Neuronal stem cell (in vitro differentiated cells): ENCODE results near the gene EYS.

Experiments
- DNase-seq: peaks from one replicate; pipeline ENCODE4 v3.0.0-alpha.2; 2013; ENCODE audit warnings: low spot score
- H2AFZ ChIP-seq: one replicate; pipeline ENCODE4 v1.6.1; 2013; ENCODE audit warnings: mild to moderate bottlenecking, low read length, inconsistent platforms
- H2AK5ac ChIP-seq: 2 replicates; pipeline ENCODE4 v1.6.1; 2013; ENCODE audit warnings: low read depth, mild to moderate bottlenecking, inconsistent platforms, low read length, moderate library complexity, mixed read lengths
- H2BK120ac ChIP-seq: 2 replicates; pipeline ENCODE4 v1.6.1; 2013; ENCODE audit warnings: low read depth, mild to moderate bottlenecking, inconsistent platforms, low read length, moderate library complexity, mixed read lengths
- H2BK12ac ChIP-seq: one replicate; pipeline ENCODE4 v1.6.1; 2013; ENCODE audit warnings: low read length, inconsistent platforms
- H2BK15ac ChIP-seq: 2 replicates; pipeline ENCODE4 v1.6.1; 2013; ENCODE audit warnings: mild to moderate bottlenecking, low read length, inconsistent platforms, mixed read lengths
- H2BK5ac ChIP-seq: one replicate; pipeline ENCODE4 v1.6.1; 2013; ENCODE audit warnings: inconsistent platforms, mild to moderate bottlenecking, low read length, moderate library complexity
- H3K14ac ChIP-seq: one replicate; pipeline ENCODE4 v1.6.1; 2013; ENCODE audit warnings: low read length, inconsistent platforms
- H3K18ac ChIP-seq: 2 replicates; pipeline ENCODE4 v1.6.1; 2013; ENCODE audit warnings: low read length, inconsistent platforms
- H3K23ac ChIP-seq: 2 replicates; pipeline ENCODE4 v1.6.1; 2013; ENCODE audit warnings: low read depth, mild to moderate bottlenecking, mixed read lengths, low read length, inconsistent platforms; ENCODE audit not compliant: poor library complexity
- H3K27ac ChIP-seq: replicated peaks from 3 replicates; pipeline ENCODE4 v1.5.1; 2013; ENCODE audit warnings: low read length, inconsistent platforms
- H3K27me3 ChIP-seq, 3 experiments: 2 replicates each; pipeline ENCODE4 v1.6.1; 2013; ENCODE audit warnings: low read length in 3 of 3, mild to moderate bottlenecking in 2 of 3, inconsistent platforms in 1 of 3, low read depth in 1 of 3, mixed read lengths in 1 of 3, moderate library complexity in 1 of 3; ENCODE audit not compliant: control insufficient read depth in 3 of 3, insufficient read depth in 3 of 3
- H3K36me3 ChIP-seq, 2 donors: replicated peaks in 1 of 2; 2 replicates each; pipeline ENCODE4 v1.6.1; 2013; ENCODE audit warnings: low read length in 2 of 2; ENCODE audit not compliant: control insufficient read depth in 2 of 2, insufficient read depth in 2 of 2
- H3K4ac ChIP-seq: 2 replicates; pipeline ENCODE4 v1.6.1; 2013; ENCODE audit warnings: inconsistent platforms, mild to moderate bottlenecking, low read length, moderate library complexity
- H3K4me1 ChIP-seq, 2 donors: 1 replicate in 1 of 2; 2 replicates in 1 of 2; pipeline ENCODE4 v1.6.1; 2013; ENCODE audit warnings: low read length in 2 of 2, low read depth in 1 of 2; ENCODE audit not compliant: control insufficient read depth in 2 of 2, insufficient read depth in 1 of 2
- H3K4me2 ChIP-seq: one replicate; pipeline ENCODE4 v1.6.1; 2013; ENCODE audit warnings: mild to moderate bottlenecking, low read length, inconsistent platforms; ENCODE audit not compliant: insufficient read depth, poor library complexity, severe bottlenecking
- H3K4me3 ChIP-seq, 2 donors: 2 replicates each; pipeline ENCODE4 v1.5.1; 2013; ENCODE audit warnings: low read length in 2 of 2, mild to moderate bottlenecking in 2 of 2, inconsistent platforms in 1 of 2, moderate library complexity in 1 of 2
- H3K79me1 ChIP-seq: one replicate; pipeline ENCODE4 v1.6.1; 2013; ENCODE audit warnings: low read depth, mild to moderate bottlenecking, inconsistent platforms, low read length, moderate library complexity
- H3K9ac ChIP-seq: one replicate; pipeline ENCODE4 v1.6.1; 2013; ENCODE audit warnings: mild to moderate bottlenecking, low read depth, low read length, inconsistent platforms; ENCODE audit not compliant: poor library complexity
- H3K9me3 ChIP-seq, 2 donors: replicated peaks in 1 of 2; 2 replicates each; pipeline versions ENCODE3 to v1.6.1; 2013; ENCODE audit warnings: low read length in 2 of 2, mild to moderate bottlenecking in 2 of 2, inconsistent platforms in 1 of 2, low read depth in 1 of 2, mixed read lengths in 1 of 2, moderate library complexity in 1 of 2; ENCODE audit not compliant: control insufficient read depth in 2 of 2, insufficient read depth in 1 of 2
- H4K8ac ChIP-seq: one replicate; pipeline ENCODE4 v1.6.1; 2013; ENCODE audit warnings: low read depth, mild to moderate bottlenecking, inconsistent platforms, low read length, moderate library complexity
- H4K91ac ChIP-seq: one replicate; pipeline ENCODE4 v1.6.1; 2013; ENCODE audit warnings: low read length, low read depth, mild to moderate bottlenecking, inconsistent platforms; ENCODE audit not compliant: poor library complexity
- WGBS, 2 donors: extraction: QIAGEN DNeasy Blood & Tissue Kit; methylation state at CpG; one replicate each; pipeline ENCODE4 v1.1.7; 2013; ENCODE audit warnings: missing lambda C conversion rate in 2 of 2, mixed read lengths in 1 of 2; ENCODE audit not compliant: insufficient read length in 2 of 2, insufficient replicate concordance in 1 of 2; ENCODE audit errors: extremely low coverage in 2 of 2; 5-methylcytosine and 5-hydroxymethylcytosine counted together

The EYS gene

GRCh38 chr6:64680446-64680845 lies 1026.6 kb downstream of the EYS start:
- no peak overlapping the region for H2BK5ac ChIP-seq
- no peak overlapping the region for H3K23ac ChIP-seq
- H2BK12ac ChIP-seq, result no peak overlapping the region
- no peak overlapping the region for H3K9ac ChIP-seq
- no peak overlapping the region for H4K91ac ChIP-seq
- H2BK15ac ChIP-seq, result no peak overlapping the region
- no CpG with 5 or more reads among the region's 5 CpGs for WGBS, 2 donors
- H3K4ac ChIP-seq, result no peak overlapping the region
- no peak overlapping the region for H2AK5ac ChIP-seq
- no peak overlapping the region for H2BK120ac ChIP-seq
- H3K9me3 ChIP-seq, result no peaks in the 10 kb centered on the region
- no peak overlapping the region for H3K14ac ChIP-seq
- no peak overlapping the region for H3K27ac ChIP-seq
- no peak overlapping the region for H3K4me2 ChIP-seq
- no peak overlapping the region for H3K4me3 ChIP-seq
- no peak overlapping the region for H2AFZ ChIP-seq
- H3K18ac ChIP-seq, result no peak overlapping the region
- peaks cover 0 to 4% of the 10 kb centered on the region in 2 donors for H3K4me1 ChIP-seq
- H3K27me3 ChIP-seq, result no peaks in the 10 kb centered on the region
- no peak overlapping the region for H4K8ac ChIP-seq
- no peaks in the 10 kb centered on the region for H3K79me1 ChIP-seq
- no peaks in the 10 kb centered on the region for H3K36me3 ChIP-seq
- no peak for DNase-seq

- Histone ChIP-seq H3K4me2 (no peak overlapping the region), H3K9ac (no peak overlapping the region)
- no peak for DNase-seq
These were observed 1027.6 kb downstream of the EYS start for GRCh38 chr6:64679416-64679815.

GRCh38 chr6:64672651-64673050 lies 1034.4 kb downstream of the EYS start:
- Histone ChIP-seq H4K91ac (no peak overlapping the region), H3K79me1 (no peaks in the 10 kb centered on the region), H2BK5ac (no peak overlapping the region), H2BK12ac (no peak overlapping the region), H4K8ac (no peak overlapping the region), H3K18ac (no peak overlapping the region), H3K4me1 (no peaks in the 10 kb centered on the region), H3K4ac (no peak overlapping the region), H3K36me3 (no peaks in the 10 kb centered on the region), H2BK15ac (no peak overlapping the region), H2BK120ac (no peak overlapping the region), H3K23ac (no peak overlapping the region), H3K14ac (no peak overlapping the region), H3K27me3 (no peaks in the 10 kb centered on the region), H2AK5ac (no peak overlapping the region), H3K9ac (no peak overlapping the region), H3K9me3 (no peaks in the 10 kb centered on the region), H3K4me2 (no peak overlapping the region), H3K4me3 (no peak overlapping the region), H2AFZ (no peak overlapping the region), H3K27ac (no peak overlapping the region)
- WGBS, 2 donors, result no CpG with 5 or more reads among the region's 4 CpGs
- DNase-seq, result no peak

More at GRCh38 chr6:64679416-64679815, 1027.6 kb downstream of the EYS start:
- WGBS, 2 donors, result no CpG with 5 or more reads among the region's 2 CpGs
- no peak overlapping the region for H4K8ac ChIP-seq
- H3K4me3 ChIP-seq, result no peak overlapping the region
- H2AK5ac ChIP-seq, result no peak overlapping the region
- H3K79me1 ChIP-seq, result no peaks in the 10 kb centered on the region
- no peak overlapping the region for H2BK12ac ChIP-seq
- no peak overlapping the region for H3K14ac ChIP-seq
- H3K23ac ChIP-seq, result no peak overlapping the region
- H2BK15ac ChIP-seq, result no peak overlapping the region
- H3K27me3 ChIP-seq, result no peaks in the 10 kb centered on the region
- no peak overlapping the region for H3K18ac ChIP-seq
- no peak overlapping the region for H3K4ac ChIP-seq
- H3K27ac ChIP-seq, result no peak overlapping the region
- H4K91ac ChIP-seq, result no peak overlapping the region
- H2BK5ac ChIP-seq, result no peak overlapping the region
- no peaks in the 10 kb centered on the region for H3K9me3 ChIP-seq
- H2AFZ ChIP-seq, result no peak overlapping the region
- no peak overlapping the region for H2BK120ac ChIP-seq
- H3K36me3 ChIP-seq, result no peaks in the 10 kb centered on the region
- H3K4me1 ChIP-seq, result peaks cover 0 to 4% of the 10 kb centered on the region in 2 donors

- H2BK120ac ChIP-seq, result no peak overlapping the region
- H2AFZ ChIP-seq, result no peak overlapping the region
- H3K4me2 ChIP-seq, result no peak overlapping the region
- no peak overlapping the region for H2AK5ac ChIP-seq
- H2BK12ac ChIP-seq, result no peak overlapping the region
- H3K9ac ChIP-seq, result no peak overlapping the region
- no CpG with 5 or more reads among the region's 3 CpGs for WGBS, 2 donors
- no peak overlapping the region for H4K8ac ChIP-seq
- H3K36me3 ChIP-seq, result no peaks in the 10 kb centered on the region
- H2BK5ac ChIP-seq, result no peak overlapping the region
- no peaks in the 10 kb centered on the region for H3K79me1 ChIP-seq
- H3K14ac ChIP-seq, result no peak overlapping the region
- H3K4me1 ChIP-seq, result no peaks in the 10 kb centered on the region
- no peak overlapping the region for H3K4ac ChIP-seq
- H2BK15ac ChIP-seq, result no peak overlapping the region
- H3K9me3 ChIP-seq, result no peaks in the 10 kb centered on the region
- DNase-seq, result no peak
- H3K4me3 ChIP-seq, result no peak overlapping the region
- H3K23ac ChIP-seq, result no peak overlapping the region
- no peak overlapping the region for H4K91ac ChIP-seq
- H3K27ac ChIP-seq, result no peak overlapping the region
- no peak overlapping the region for H3K18ac ChIP-seq
- no peaks in the 10 kb centered on the region for H3K27me3 ChIP-seq
These were observed 1034.9 kb downstream of the EYS start for GRCh38 chr6:64672131-64672530.
